Dedifferentiated amniotic fluid mesenchymal stem cell (primary cell): ENCODE measurements around the gene CAPN8.

ENCODE experiments used
- DNase-seq: peaks from one replicate; pipeline ENCODE4 v3.0.0-alpha.2; 2016; ENCODE audit errors: extremely low spot score

Gene CAPN8

DNA sequence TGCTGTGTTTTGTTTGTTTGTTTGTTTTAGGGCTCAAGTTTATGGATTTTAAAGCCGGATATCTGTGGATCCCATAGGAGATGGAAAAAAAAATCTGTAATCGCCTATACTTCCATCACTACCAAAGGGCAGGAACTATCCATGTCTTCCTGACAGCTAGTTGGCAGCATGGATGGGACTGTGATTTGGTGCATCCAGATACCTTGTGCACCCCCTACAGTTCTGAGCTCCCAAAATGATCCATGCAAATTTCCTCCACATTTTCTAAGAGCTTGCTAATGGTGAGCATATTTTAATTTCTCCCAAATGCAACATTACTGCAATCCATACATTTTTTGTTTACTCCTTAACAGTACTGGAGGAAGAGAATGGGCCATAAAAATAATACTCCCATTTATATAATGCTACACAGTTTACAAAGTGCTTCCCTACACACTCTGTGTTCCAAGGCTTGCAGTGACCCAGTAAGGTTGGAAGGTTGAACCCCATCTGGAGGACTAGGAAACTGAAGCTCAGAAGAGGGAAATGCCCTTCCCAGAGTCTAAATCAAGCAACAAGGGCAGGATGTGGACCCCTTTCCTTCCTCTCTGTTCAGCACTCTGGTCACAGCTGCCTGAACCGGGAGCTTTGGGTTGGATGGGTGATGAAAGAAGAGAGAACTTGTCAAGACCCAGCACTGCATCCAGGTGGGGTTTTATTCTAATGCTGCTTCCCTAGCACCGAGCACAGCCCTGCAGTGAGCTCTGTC is 48.0 kb downstream of the CAPN8 start:
- DNase-seq = no peak

DNA sequence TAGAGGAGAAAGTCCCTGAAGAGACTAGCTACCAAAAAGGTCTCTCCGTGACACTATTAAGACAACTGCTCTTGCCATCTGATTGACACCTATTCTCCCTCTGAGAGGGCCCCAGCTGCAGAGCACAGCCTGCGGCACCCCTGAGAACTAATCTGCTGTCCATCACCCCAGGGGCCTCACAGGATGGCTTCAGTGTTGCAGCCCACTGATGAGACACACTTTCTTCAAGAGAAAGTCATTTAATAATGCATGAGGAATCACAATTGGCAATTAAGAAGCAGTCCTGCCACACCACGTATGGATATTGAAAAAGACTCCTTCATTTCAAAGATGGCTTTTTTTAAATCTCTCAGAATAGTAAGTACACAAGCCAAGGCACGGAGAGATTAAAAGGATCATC is 48.9 kb downstream of the CAPN8 start:
- DNase-seq = no peak

DNA sequence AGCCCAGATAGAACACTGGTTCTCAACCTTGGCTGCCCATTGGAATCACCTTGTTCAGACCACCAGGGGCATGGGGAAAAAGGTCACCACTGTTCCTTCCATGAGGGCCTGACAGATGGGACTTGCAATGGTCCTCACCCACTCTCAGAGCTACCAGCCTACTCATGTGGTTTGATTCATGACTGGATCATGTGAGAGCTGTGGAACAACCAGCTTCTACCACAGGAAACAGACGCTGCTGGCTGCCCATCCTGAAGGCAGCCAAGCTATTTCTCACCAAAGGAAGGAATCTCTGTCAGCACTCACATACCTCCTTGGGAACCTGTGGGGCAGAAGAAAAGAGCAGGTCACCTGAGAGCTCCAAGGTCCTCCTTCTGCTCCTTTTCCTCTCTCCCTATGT is 53.6 kb downstream of the CAPN8 start:
- DNase-seq = no peak

DNA sequence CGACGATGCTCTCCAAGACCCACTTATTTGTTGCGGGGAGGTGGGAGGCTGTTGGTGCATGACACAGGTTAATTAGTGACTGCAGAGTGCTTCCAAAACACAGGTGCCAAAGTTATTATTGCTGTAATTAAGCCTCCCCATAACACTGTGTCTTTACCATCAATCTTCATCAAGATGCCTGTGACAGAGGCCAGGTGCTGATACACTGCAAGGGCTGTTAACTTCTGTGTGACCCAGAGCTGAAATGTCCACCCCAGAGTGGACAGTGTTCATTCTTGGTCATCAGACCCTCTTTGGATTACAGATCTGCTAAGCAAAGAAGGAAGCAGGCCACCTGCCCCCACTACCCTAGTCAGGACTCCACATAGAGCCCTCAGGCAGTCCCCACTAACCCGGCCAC is 55.5 kb downstream of the CAPN8 start:
- DNase-seq = no peak

DNA sequence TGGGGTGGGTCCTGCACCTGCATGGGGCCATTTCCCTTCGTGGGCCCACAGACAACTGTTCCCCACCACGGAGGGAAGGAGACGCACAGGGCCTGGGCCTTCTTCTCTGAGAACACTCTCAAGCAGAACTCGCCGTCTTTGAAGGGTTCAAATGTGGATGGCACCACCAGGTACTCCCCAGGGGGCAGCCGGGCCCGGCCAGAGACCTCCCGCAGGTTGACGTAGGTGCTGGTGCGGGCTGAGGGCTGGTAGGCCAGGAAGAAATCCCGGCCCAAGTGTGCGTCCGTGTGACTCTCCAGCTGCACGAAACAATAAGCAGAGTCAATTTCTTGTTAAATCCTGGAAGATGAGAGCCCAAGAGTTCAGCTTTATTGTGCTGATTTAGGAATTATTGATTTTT is 56.4 kb downstream of the CAPN8 start:
- no peak for DNase-seq

DNA sequence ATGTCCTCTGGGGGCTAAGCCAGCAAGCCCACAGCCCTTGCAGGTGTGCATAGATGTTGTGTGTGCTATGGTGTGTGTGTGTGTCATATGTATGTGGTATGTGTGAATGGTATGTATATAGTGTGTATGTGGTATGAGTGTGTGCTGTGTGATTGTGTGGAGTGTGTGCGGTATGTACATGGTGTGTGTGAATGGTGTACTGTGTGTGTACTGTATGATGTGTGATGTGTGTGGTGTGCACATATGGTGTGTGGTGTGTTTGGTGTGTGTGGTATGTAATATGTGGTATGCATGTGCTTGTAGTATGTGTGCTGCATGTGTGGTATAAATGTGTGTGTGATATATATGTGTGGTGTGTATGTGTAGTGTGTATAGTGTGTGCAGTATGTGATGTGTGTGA is 107.0 kb downstream of the CAPN8 start:
- DNase-seq = no peak

DNA sequence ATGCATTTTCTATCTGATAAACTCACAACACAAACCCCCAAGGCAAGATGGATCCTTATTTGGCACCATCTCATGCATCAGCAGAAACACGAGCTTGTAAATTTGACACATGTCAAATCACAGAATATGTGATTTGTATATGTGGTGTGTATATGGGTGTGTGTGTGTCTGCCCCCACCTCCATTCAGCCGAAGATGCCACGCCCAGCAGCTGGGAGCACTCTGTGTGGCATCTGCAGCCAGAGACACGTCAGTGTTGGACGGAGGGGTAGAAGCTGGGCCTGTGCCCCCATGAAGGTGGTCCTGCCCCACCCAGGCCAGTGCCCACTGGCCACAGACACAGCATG is 108.4 kb downstream of the CAPN8 start:
- no peak for DNase-seq

DNA sequence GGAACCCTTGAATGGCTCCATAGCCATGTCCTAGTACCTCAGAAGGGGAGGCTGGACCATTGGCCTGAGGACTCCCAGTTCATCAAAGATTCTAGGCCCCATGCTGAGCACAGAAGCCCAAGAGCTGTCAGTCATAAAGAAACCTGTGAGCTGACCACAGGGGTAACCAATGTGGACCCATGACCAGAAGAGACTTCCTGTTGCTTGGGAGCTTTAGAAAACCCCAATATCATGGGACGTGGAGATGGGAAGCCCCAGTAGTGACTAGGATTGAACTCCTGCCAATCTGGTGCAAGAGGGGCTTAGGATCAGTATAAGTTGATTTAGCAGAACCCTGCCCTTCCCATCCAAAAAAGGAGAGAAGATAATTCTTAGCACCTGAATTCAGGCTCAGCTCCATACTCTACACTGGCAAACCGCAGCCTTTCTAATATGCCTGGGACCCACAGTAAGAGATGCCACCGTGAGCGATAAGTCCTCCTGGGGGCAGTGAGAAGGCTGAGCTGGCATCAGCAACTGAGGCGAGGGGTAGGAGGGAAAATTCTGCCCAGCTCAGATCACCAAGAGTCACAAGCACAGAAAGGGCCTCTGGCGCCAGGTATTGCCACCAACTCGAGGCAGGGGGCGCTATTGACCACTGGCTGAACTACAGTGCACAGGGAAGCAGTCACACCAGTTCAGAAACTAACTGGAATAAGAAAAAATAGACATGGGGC is 108.9 kb downstream of the CAPN8 start:
- no peak for DNase-seq

DNA sequence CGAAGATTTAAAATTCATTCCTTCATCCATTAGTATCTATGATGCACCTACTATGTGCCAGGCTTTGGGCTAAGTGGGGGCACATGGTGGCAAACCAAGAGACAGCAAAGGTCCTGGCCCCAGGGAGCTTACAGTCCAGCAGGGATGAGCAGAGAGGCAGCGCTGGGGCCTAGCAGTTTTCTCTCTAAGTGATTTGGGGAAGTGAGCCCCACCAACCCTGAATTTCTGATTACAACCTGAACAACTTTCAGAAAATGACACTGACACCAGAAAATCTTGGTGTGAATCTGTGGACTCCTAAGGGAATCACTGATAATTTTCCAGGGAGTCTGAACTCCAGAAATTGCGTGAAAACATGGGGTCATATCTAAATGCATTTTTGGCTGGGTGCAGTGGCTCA is 111.5 kb downstream of the CAPN8 start:
- no peak for DNase-seq

DNA sequence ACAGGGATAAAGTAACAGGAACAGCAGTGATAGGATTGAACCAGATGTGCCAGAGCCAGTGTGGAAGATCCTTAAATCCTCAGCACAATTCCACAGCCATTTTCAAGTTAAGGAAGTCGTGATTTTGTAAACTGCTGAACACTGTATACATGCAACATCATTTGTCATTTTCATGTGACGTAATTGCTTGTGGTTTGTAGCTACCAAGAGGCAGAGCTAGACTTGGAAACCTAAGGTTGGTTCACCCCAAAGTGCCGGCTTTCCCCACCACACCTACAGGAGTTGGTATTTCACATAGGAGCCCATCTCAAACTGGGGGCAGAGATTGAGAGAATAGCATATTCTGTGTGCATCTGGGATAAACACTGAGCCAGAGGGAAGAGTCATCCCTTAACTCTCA is 113.9 kb downstream of the CAPN8 start:
- DNase-seq = no peak

DNA sequence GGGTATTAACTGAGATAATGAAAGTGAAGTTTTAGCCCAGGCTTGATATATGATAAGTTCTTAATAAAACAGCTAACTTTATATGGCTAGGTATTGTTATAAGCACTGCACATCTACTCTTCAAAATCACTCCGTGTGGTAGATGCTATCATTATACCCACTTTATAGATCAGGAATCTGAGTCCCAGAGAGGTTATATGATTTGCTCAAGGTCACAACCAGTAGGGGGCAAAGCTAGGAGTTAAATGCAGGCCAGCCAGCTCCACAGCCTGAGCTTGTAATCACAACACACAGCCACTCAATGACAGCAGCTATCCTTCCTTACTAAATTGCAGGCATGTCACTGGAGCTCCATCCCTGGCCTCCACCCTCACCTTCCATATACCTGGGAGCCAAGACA is 115.8 kb downstream of the CAPN8 start:
- no peak for DNase-seq

DNA sequence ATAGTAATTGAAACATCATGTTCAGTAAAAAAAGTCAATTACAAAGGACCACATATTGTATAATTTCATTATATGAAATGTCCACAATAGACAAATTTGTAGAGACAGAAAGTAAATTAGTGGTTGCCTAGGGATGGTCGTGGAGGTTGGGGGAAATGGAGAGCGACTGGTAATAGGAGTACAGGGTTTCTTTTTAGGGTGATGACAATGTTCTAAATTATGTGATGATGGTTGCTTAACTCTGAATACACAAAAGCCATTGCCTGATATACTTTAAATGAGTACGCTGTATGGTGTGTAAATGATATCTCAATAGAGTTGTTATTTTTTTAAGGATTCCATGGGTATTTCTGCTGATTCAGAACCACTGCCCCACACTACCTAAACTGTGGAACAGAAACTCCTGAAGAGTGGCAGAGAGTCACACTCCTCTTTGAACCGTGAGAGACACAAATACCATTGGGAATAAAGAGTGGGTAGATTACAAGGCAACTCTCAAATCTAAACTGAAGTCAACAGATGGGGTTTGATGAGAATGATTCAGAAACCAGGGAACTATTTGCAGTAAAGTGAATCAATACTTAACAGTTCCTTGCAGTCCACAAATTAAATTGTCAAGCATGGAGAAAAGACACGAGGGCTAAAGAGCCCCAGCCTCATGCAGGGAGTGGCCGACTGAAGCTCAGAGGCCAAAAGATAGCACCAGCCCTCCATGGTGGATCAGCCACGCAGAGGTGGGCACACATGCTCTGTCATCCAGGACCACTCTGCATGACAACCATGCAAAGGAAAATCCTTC is 118.0 kb downstream of the CAPN8 start:
- no peak for DNase-seq

DNA sequence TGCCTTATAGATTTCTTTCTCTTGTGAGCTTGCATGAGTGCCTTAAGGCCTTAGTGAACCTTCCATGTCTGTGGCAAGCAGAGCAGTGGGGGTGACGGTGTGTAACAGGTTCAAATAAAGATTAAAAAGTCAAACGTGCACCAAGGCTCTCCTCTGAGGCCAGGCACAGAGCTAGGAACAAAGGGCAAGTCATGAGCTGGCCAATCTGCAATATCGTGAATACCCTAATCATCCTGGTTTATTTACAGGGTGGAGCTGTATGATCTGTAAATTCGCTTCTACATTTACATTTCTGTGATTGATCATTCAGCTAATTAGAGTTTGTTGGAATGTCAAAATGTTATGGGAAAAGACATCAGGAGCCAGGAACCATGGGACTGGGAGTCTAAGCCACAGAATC is 120.2 kb downstream of the CAPN8 start:
- no peak for DNase-seq

DNA sequence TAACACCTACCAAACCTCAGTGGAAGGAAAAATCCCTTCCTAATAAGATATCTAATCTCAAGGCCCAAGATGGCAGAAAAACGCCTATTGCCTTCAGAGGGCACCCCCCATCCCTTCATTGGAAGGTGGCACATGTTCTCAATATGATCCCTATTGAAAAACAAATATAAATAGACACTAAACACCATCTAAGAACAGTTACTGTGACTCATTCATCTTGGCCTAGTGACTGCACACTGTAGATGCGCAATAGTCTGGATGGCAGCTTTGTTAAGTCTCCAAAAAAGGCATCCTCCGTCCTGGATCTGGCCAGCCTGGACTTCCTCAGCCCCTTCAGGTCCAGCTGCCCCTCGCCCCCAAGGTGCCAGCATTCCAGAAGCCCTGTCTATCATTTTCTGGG is 121.9 kb downstream of the CAPN8 start:
- no peak for DNase-seq

DNA sequence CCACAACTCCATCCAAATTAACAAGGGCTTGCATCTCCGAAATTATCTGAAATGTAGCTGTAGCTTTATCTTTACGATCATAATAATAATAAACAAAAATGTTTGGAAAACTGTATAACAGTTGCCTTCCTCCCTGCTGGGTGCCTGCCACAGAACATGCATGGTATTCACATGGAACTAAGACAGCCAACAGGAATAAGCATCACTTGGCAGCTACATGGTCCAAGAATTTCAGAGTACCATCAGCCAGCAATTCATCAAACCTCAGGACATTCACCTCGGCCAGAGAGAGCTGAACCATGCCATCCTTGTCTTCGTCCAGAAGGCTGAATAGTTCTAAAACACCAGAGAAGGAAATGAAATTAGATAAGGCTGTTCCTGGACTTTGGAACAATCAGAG is 122.7 kb downstream of the CAPN8 start:
- DNase-seq = no peak

DNA sequence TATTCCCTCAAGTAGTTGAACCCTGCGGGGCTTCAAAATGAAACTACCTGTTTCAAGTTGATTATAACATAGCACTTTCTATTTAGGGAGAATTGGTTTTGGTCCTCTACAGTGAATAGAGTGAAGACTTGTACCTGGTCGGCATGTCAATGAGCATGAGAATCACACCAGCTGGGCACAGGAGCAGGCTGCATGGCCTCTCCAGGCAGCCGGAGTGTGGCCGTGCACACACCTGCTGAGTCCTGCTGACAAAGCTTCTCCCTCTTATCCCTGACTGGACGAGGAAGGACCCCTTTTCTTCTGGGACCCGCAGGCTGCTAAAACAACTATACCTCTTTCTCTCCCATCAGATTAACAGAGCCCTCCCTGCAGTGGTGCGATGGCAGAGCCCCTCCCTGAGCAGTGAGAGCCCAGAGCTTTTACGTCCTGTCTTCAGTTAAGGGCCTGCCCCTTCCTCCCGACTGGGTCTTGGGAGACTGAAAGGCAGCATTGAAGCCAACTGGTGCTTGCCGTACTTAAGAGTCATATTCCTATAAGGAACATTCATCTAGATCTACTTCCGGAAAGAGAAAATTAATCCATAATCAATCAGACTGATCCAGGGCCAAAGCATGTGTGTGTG is 124.9 kb downstream of the CAPN8 start:
- no peak for DNase-seq

DNA sequence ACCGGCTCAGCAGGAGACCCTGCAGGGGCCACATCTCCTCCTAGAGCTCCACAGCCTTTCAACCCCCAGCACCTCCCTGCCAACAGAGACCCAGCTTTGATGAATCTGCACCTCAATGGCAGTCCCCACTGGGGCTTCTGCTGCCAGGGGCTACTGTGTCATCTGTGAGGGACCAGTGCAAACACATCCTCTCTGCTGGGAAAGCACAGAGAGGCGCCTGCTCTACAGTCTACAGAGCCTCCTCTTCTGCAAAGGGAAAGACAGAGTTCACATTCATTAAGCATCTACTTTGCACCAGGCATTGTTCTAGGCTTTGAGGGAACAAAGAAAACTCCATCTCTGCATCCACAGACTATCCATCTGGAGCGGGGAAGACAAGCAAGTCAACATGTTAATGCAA is 125.8 kb downstream of the CAPN8 start:
- no peak for DNase-seq

DNA sequence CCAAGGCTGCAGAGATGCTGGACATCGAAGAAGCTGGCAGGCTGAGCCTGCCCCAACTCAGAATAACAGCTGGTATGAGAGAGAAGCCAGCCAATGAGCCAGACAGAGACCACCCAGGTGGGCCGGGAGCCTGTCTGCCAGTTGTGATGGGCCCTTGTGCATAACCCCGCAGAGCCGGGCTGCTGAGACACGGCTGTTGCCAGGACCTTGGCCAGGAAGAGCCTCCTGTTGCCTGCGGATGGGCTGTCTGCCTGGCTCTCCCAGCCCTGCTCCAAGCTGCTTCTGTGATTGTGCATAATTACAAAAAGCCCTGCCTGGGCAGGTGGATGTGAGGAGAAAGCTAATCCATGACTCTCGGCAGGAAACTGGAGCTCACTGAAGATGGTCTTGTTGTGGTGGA is 126.5 kb downstream of the CAPN8 start:
- no peak for DNase-seq

DNA sequence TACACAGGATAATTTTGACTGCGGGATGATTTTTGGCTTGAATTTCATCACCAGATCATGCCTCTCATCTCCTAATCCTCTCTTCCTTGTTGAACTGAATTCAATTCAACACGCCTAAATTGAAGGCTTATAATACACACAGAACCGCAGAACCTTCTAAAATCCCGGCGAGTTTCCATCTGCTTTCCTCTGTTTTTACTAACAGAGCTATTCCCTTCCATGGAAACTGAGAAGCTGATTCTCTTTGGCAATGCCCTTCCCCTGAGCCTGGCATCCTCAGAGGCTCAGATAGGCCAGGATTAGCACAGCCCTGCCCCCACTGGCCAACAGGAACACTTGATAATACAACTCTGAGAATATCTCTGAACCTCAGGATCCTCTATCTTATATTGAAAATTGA is 130.2 kb downstream of the CAPN8 start:
- no peak for DNase-seq

DNA sequence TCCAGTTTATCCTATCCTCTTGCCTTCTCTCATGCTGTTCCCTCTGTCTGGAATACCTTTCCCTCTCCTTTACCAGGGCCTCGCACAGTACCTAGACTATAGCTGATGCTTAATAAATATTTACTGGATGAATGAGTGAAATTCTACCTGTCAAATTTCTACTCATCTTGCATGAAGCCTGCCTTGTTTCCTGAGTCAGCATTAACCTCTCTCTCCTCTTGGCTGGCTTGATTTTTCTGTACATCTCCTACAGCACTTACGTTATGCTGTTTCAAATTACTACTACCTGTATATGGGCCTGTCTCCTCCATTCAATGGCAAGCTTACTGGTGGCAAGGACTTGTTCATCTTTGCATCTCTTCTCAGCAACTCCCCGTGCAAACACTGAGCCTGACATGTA is 130.8 kb downstream of the CAPN8 start:
- no peak for DNase-seq

DNA sequence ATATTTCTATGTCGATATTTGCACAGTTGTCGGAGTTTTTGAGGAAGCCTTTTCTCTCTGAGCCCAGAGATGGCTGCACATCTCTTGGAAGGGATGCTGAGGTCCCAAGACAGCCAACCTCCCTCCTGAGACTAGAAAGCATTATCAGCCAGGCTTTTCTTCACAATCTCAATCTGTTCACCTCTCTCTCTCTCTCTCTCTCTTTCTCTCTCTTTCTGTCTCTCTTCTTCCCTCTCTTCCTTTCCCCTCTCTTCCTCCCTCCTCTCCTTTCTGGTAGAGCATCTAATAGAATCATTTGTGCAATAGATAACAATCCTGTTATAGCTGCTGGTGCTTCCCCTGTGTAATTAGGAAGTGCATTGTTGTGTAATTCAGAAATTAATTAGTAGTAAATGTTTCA is 131.8 kb downstream of the CAPN8 start:
- no peak for DNase-seq

DNA sequence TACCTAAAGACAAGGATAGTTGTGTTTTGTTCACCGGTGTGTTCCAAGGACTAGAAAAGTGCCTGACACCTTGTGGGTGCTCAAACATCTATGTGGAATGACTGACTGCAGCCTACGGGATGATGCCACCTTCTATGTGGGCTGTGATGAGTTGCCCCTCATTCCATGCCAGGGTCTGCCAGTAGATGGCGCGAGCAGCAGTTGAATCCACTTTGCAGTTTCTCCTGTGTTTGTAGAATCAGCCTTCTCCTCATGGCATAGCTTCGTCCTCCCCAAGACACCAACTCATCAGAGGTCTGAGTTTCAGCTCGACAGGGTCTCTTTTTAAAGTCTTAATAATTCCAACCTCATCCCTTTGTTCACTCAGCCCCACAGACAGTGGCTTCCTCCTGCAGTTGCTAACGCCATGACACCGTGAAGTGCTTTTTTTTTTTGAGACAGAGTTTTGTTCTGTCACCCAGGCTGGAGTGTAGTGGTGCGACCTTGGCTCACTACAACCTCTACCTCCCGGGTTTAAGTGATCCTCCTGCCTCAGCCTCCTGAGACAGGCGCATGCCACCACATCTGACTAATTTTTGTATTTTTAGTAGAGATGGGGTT is 133.7 kb downstream of the CAPN8 start:
- no peak for DNase-seq
